ENCODE measurements around the gene SLC1A1.
"Not testable (repeated sequence)": the region's sequence is repeated elsewhere in the genome, so short reads cannot be mapped to it uniquely, and the experiment has no call there.

SLC1A1 gene

GRCh38 chr9:4506490-4506889, 16.2 kb downstream of the SLC1A1 start:
- no peak for DNase-seq (ENCODE audit: low read depth)

GRCh38 chr9:4507306-4508130, 17.2 kb downstream of the SLC1A1 start:
- no peak for DNase-seq (ENCODE audit: low read depth)

GRCh38 chr9:4508246-4508906, 18.1 kb downstream of the SLC1A1 start:
- peak; percentile 76 for DNase-seq (ENCODE audit: low read depth)

DNA sequence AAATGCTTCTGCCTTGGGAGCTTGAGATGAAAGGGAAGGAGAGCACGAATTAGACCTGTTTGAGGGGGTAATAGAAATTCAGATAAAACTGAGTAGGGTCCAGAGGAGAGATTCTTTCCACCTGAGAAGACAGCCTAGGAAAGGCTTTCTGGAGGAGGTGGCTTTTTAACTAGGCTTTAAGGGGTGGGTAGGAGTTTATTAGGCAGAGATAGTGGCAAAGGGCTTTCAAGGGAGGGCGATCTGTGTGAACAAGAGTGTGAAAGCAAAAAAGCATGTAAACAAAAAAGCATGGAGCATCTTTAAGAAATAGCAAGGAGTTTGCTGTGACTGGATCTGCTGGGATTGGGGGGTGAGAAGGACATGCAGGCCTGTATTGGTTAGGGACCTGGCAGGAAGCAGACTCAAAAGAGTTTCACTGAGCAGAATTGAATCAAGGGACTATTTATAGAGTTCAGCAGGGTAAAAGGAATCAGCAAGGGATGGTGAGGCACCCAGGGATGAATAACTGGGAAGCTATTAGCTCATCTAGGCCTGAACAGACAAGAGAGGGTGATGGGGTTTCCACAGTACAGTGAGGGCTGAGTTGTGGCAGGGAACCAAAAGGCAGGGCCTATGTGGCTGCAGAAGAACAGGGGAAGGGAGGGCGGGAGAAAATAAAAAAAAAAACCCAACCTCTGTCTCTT, 18.8 kb downstream of the SLC1A1 start:
- DNase-seq (ENCODE audit: low read depth) = peak; percentile 72

DNA sequence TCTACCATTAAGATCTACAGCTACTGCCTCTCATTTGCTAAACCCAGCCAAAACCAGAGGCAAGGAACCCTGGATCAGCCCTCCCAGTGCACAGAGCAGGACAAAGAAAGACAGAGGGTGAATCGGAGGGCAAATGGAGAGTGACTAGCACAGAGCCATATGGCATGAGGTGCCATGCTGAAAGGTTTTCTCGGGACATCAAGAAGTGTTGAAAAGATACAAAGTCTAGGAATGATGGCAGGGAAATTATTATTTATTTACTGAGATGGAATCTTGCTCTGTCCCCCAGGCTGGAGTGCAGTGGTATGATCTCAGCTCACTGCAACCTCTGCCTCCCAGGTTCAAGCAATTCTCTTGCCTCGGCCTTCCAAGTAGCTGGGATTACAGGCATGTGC, 19.3 kb downstream of the SLC1A1 start:
- DNase-seq (ENCODE audit: low read depth) = no peak

DNA sequence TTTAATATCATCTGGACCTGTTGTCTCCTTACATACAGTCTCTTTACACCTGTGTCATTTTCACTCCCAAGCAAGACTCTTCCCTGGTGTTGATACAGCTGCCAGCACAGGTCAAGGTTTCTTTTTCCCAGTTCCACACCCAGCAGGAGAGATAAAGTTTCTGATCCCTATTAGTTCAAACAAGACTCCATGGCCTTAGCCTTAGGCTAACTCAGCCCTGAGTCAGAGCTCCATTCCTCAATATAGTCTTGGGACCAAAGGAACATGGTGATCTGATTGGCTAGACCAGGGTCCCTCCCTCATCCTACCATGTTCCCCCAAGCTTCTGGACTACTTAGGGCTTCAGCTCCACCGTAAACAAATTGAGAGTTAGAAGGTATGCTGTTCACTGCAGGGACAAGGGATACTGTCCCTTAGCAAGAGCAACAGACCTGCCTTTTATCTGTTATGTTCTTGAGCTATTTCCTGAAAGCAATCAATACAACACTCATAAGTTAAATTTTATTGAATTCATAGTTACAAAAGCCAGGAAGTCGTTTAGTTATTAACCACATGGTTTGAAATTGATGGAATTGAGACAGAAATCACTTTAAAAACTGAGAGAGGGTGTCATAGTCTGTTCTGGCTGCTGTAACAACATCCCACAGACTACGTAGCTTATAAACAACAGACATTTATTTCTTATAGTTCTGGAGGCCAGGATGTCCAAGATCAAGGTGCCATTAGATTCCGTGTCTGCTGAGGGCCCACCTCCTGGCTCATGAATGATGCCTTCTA, 20.5 kb downstream of the SLC1A1 start:
- DNase-seq (ENCODE audit: low read depth) = no peak

DNA sequence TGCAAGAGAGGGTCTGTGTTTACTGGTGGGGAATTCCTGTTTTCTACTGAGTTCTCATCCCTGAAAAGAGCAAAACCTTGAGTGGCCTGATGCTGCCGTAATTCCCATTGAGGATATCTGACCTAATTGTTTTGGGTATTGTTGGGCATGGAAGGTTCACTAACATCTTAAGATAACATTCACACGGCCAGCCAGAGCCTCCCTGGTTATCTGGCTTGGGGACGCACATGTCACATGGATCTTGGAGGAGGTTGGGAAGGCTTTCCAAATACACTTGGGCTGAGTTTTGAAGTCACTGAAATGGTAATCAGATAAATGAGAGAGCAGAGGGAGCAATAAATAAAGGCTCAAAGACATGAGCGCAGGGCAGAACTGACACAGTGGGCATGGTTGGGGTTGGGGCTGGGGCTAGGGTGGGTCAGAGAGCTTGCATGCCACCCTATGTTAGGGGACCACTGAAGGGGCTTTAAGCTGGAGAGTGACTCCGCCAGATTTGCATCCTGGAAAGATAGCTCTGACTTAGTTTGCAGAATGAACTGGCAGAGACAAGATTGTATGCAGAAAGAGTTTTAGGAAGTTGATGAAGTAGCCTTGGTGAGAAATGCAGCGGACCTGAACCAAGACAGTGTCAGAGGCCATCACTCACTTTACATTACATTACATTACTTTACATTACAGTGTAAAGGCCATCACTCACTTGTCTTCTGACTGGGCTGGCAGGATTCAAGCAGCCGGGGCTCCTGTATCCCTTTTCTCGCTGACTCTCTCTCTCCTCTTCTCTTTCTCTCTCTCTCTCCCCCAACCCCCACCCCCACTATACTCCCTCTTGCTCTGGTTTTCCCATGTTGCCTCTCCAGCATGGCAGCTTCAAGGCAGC, 24.2 kb downstream of the SLC1A1 start:
- no peak for DNase-seq (ENCODE audit: low read depth)

- DNase-seq (ENCODE audit: low read depth) = no peak
These were observed 25.7 kb downstream of the SLC1A1 start for GRCh38 chr9:4515958-4516375.

DNA sequence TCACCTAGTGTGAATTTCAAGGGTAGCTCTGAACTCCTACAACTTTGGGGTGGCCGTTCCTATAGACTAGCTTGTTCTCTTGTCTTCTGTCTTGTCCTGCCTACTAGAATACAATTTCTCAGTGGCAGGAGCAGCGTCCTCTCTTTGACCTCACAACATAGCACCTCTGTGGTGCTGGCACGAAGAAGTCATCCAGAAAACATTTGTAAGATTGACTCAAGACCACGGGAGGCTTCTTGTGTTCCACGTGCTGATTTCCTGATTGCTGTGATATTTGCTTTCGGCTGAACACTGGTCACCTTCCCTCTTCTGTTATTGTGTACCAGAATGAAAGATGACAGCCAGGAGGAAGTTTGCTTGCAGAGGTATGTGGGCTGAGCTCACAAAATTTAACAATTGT, 27.0 kb downstream of the SLC1A1 start:
- no peak for DNase-seq (ENCODE audit: low read depth)

DNA sequence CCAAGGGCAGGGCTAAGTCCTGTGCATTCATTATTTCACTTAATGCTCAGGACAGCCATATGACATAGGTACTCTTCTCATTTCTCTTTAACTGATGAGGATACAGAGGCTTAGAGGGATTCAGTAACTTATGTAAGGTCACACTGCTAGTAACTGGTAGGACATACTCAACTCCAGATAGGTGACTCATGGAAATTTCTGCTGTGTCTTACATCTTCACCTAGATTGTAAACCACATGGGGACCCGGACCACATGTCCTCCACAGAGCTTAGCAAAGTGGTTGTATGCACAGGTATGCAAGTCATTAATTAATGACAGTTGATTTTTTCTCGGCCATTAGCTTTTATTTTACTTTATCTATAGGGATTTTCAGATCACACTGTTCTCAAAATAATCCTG, 29.3 kb downstream of the SLC1A1 start:
- DNase-seq (ENCODE audit: low read depth) = no peak

DNA sequence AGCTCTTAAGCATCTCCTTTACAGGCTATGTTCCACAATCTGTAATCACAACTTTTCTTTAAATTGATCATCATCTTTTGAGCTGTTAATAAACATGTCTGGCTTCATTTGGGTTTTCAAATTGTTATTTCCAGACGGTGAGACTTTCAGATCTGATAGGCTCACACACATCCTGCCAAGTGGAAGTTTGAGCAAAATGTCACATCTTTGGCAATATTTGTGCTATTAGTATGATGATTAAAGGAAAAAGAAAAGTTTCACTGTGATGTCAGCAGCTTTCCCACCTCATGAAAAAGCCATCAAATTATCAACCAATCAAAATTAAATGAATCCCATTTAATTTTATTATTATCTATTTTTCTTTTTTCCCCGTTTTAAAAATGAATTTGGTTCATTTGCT, 29.8 kb downstream of the SLC1A1 start:
- DNase-seq (ENCODE audit: low read depth) = no peak

GRCh38 chr9:4530375-4530774, 40.1 kb downstream of the SLC1A1 start:
- DNase-seq (ENCODE audit: low read depth) = no peak

GRCh38 chr9:4530831-4531230, 40.6 kb downstream of the SLC1A1 start:
- DNase-seq (ENCODE audit: low read depth) = not testable (repeated sequence)

DNA sequence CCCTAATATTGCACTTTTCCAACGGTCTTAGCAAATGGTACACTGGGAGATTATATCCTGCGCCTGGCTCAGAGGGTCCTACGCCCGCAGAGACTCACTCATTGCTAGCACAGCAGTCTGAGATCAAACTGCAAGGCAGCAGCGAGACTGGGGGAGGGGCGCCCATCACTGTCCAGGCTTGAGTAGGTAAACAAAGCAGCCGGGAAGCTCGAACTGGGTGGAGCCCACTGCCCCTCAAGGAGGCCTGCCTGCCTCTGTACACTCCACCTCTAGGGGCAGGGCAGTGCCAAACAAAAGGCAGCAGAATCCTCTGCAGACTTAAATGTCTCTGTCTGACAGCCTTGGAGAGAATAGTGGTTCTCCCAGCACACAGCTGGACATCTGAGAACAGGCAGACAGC, 41.1 kb downstream of the SLC1A1 start:
- not testable (repeated sequence) for DNase-seq (ENCODE audit: low read depth)

- not testable (repeated sequence) for DNase-seq (ENCODE audit: low read depth)
These were observed 43.6 kb downstream of the SLC1A1 start for GRCh38 chr9:4533881-4534280.

DNA sequence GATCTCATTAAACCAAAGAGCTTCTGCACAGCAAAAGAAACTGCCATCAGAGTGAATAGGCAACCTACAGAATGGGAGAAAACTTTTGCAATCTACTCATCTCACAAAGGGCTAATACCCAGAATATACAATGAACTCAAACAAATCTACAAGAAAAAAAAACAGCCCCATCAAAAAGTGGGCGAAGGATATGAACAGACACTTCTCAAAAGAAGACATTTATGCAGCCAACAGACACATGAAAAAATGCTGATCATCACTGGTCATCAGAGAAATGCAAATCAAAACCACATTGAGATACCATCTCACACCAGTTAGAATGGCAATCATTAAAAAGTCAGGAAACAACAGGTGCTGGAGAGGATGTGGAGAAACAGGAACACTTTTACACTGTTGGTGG, 45.9 kb downstream of the SLC1A1 start:
- DNase-seq (ENCODE audit: low read depth) = not testable (repeated sequence)

GRCh38 chr9:4537581-4537980, 47.3 kb downstream of the SLC1A1 start:
- DNase-seq (ENCODE audit: low read depth) = no peak

GRCh38 chr9:4538107-4538506, 47.8 kb downstream of the SLC1A1 start:
- no peak for DNase-seq (ENCODE audit: low read depth)

GRCh38 chr9:4538621-4539020, 48.4 kb downstream of the SLC1A1 start:
- DNase-seq (ENCODE audit: low read depth) = no peak

DNA sequence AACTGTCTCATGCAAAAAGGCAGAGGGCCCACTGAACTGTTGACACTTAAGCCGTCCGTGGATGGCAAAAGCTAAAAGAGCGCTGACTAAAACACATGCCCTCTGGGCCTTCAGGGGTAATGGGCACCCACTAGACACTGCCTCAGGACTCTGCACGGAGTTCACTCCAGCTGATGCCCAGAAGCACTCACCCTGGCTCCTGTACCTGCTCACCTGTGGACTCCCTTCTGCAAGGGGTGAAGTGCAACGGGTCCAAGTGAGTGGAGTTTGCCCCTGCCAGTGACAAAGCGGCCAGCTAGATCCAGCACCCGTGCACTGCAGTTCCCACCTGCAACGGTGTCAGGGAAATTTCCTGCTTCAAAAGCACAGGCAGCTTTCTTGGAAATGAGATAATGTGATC, 50.2 kb downstream of the SLC1A1 start:
- DNase-seq (ENCODE audit: low read depth) = no peak

DNA sequence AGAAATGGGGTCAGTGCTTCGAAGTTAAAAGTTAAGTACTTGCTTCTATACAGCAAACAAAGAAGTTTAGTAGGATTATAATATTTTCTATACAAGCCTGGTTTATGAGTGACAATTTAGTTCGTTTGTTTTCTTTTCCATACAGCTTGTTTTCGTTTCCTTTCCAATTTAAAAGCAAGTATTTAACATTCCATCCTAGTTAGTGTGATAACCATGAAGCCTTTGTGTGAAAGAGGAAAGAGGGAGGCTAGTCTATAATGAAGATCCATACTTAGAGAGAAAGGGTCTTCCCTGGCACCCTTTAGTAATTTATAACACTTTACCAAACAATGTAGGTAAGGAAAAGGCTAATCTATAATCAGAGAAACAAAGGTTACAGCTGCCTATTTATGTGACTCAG, 51.0 kb downstream of the SLC1A1 start:
- DNase-seq (ENCODE audit: low read depth) = no peak
